Endothelial cell of hepatic sinusoid (primary cell): Measurements from ENCODE around the gene TAS1R3.
"Not testable (repeated sequence)": the region's sequence is repeated elsewhere in the genome, so short reads cannot be mapped to it uniquely, and the experiment has no call there.

Experiments used
- in situ Hi-C: cut with HindIII; loops from 2 replicates; pipeline ENCODE4 v1.10.0; 2017; ENCODE audit warnings: low sequenced_read_pairs

Gene TAS1R3

DNA sequence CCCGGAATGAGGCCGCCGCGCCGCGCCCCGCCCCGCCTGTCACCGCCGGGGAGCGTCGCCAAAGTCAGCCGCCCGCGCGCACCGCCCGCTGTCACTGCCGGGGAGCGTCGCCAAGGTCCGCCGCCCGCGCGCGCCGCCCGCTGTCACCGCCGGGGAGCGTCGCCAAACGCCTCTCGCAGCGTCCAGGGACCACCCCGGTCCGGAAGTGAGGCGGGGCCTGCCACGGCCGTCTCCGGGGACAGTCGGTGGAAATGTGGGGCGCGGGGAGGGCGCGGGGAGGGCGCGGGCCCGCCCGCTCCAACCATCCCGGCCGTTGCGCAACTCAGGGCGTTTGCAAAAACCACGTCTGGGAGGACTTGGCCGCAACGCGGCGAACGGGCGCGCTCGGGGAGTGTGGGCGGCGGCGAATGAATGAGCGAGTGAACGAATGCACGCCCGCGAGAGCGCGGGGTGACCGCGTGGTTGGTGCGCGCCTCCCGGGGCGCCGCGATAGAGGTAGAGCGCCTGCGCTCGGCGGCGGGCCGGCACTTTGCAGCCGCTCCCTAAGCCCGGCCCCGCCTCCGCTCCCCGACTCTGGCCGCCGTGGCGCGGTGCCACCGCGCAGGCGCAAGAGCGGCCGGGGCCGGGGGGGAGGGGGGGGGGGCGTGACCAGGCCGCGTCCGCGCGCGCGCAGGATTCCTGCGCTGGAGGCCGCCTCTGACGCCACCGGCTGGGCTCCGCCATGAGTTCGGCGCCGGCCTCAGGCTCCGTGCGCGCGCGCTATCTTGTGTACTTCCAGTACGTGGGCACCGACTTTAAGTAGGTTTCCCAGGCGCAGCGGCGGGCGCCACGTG, 22.9 kb upstream of the TAS1R3 start, which contains the start of the genes ACAP3 and PUSL1:
ACAP3 (minus strand) TSS at position 8 of the 833 bp plus-strand sequence. CDS start 115 bp downstream, outside the sequence.
PUSL1 (plus strand) TSS at position 675 of the 833 bp plus-strand sequence; CDS start at position 722, 47 bp downstream.
- in situ Hi-C loops: no loop called here

- in situ Hi-C loops: no loop called here
Measured at GRCh38 chr1:1308756-1309250, 22.3 kb upstream of the TAS1R3 start.

GRCh38 chr1:1309251-1310108, 21.6 kb upstream of the TAS1R3 start:
- in situ Hi-C loops: no loop called here

DNA sequence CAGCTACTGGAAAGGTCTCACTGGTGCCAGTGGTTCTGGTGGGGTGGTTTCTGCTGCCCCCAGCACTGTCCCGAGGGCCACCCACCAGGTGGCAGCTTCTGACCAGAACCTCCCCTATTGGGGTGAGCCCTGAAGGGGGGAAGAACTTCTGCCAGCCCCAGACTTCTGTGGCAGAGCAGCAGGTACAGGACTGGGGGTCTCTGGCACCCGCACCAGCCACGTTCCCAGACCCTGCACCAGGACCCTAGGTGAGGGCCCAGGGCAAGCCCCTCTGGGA, 21.0 kb upstream of the TAS1R3 start:
- in situ Hi-C loops: no loop called here

DNA sequence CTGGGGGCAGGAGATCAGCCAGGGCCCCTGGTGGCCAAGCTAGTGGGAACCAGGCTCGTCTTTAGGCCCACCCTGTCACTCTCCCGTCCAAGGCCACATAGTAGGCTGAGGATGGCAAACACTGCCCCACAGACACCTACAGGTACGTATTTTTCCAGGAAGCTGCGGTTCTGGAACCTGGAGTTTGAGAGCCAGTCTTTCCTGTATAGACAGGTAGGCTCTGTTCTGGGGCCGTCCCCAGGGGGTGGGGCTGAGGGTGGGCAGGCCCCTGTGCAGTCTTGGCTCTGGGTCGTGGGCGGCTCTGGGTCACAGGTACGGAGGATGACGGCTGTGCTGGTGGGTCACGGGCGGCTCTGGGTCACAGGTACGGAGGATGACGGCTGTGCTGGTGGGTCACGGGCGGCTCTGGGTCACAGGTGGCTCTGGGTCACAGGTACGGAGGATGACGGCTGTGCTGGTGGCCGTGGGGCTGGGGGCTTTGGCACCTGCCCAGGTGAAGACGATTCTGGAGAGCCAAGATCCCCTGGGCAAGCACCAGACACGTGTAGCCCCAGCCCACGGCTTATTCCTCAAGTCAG, 20.5 kb upstream of the TAS1R3 start:
- in situ Hi-C loops: no loop called here

DNA sequence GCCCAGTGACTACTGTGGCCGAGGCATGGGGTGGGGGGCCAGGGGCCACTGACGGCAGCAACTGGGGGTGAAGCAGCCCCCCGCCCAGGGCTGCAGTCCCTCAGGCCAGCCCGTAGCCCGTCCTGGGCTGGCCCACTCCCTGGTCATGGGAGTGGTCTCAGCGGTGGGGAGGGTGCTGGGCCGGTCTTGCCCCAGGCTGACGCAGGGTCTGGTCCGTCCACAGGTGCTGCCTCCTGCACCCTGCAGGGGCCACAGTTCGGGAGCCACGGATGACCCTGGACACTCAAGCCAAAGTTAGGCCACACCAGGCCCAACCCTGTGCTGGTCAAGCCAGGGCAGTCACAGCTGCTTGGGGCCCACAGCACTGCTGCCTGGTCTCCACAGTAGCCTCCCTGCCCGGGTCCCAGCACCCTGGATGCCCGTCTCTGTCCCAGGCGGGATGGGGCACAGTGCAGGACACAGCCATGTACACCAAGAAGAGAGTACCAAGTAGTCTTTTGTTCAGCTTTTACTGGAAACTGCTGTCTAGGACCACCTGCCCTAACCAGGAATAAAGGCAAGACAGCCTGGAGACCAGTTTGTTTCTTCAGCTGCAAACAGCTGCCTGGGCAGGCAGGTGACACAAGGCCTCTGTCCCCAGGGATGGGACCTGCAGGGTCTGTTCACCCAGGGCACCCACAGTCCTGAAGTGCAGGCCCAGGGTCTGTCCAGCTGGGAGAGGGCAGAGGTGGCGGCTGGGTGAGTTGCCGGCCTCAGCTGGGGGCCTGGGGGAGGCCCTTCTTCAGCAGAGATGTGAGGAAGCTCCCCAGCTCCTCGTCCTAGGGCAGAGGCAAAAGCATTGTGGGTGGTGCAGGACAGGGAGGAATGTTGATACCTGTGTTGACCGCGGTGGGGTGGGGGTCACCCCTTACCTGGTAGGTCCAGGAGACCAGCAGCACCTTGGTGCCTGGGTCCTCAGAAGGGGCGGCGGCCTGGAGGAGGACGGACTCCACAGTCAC, 19.7 kb upstream of the TAS1R3 start:
- in situ Hi-C loops: no loop called here

DNA sequence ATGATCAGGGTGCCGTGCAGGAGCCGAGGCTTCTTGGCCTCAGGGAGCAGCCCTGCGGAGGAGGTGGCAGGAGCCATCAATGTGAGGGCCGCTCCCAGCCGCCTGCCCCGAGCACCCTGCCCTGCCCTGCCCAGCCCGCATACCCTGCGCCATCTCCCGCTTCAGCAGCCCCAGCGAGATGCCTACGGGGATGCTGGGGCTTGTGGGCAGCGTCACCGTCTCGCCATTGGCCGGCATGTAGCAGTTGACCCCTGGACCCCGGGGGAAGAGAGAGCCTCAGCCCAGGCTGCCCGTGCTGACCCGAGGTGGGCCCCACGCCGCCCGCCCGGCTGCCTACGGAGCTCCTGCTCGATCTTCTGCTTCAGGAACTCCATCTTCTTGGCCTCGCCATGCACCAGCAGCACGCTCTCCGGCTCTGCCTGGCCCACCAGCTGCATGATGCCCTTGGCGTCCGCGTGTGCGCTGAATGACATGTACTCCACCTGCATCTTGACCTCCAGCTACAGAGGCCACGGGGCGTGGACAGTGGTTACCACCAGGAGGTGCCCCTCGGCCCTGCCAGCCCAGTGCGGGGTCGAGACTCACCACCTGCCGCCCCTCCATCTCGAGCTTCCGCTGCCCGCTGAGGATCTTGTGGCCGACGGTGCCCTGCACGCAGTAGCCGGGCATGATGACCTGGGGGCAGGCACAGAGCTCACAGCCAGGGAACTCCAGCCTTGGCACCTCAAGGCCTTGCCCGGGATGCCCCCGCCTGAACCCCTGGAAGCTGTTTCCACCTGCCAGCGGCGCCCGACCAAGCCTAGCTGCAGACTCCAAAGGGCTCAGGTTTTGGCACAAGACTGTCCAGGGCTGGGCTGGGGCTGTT, 18.4 kb upstream of the TAS1R3 start:
- in situ Hi-C loops: no loop called here

DNA sequence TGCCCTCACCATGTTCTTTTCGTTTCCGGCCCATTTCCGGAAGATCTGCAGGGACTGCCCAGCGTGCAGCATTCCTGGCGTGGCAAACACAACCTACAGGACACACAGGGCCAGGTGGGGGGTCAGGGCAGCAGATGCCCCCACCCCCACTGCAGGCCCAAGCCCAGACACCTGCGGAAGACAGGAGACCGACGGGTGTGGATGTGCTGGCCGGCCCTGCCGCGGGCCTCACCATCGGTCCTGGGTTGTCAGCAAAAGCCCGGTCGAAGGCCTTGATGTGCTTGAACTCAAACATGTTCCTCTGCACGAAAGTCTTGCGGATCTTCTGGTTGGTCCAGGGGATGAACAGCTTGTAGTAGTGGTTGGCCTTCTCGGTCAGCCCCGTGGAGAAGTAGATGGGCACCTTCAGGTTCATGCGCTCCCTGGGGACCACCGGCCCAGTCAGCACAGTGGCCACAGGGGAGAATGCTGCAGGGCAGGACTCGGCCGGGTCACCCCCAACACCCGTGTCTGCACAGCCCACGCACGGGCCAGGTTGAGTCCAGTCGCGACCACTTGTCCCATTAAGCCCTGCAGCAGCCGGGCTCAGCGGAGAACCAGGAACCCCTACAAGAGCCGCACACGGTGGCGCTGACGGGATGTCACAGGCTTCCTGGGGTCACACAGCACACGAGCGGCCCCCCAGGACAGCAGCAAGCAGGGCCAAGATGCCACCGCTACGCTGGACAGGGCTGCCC, 17.4 kb upstream of the TAS1R3 start:
- in situ Hi-C loops: no loop called here

GRCh38 chr1:1314237-1314586, 16.9 kb upstream of the TAS1R3 start:
- in situ Hi-C loops: no loop called here

DNA sequence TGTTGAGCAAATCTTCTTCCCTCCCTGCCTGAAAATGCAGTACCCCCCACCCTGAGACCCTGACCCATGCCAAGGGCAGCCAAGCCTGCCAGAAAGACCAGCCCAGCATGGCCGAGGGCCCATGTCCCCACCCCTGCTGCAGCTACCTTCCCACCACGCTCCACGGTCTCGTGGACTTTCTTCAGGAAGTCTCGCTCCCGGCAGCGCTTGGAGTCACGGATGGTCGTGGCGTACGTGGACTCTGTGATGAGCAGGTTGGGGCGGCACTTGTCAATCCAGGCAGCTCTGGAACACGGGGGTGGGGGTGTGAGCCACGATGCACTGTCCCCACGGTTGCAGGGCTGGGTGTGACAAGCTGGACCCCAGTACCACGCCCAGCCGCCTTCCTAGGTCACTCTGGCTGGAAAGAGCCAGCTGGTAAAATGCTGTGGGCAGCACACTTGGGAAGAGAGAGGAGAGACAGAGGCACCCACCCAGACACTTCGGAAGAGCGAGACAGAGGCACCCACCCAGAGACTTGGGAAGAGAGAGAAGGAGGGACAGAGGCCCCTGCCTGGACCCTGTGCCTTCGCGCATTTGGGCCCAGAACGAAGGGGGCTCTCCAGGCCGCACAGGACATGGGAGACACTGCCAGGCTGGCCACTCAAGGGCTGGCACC, 16.3 kb upstream of the TAS1R3 start:
- in situ Hi-C loops: no loop called here

DNA sequence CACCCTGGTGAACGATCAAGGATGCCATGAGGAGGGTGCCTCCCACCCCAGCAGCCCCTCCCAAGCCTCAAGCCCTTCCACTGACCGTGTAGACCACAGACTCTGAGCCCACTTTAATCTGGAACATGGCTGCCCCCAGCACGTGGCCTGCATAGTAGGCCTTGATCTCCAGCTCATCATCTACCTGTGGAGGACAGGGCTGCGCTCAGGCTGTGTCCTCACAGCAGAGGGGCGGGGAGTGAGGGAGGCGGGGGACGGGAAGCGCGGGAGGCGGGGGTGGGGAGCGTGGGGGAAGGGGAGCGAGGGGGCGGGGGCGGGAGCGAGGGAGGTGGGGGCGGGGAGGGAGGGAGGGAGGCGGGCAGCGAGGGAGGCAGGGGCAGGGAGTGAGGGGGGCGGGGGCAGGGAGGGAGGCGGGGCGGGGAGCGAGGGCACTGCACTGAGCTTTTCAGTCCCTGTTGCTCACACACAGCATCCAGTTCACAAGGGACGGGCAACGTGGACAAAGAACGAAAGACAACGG, 15.6 kb upstream of the TAS1R3 start:
- in situ Hi-C loops: no loop called here

- in situ Hi-C loops: not testable (repeated sequence)
Measured at GRCh38 chr1:1316199-1316598, 14.9 kb upstream of the TAS1R3 start.

GRCh38 chr1:1317420-1317819, 13.7 kb upstream of the TAS1R3 start:
- in situ Hi-C loops: no loop called here

GRCh38 chr1:1318131-1318652, 12.9 kb upstream of the TAS1R3 start:
- in situ Hi-C loops: no loop called here

- in situ Hi-C loops: no loop called here
Measured at GRCh38 chr1:1318777-1319645, 12.1 kb upstream of the TAS1R3 start.

GRCh38 chr1:1319646-1319941, 11.5 kb upstream of the TAS1R3 start:
- in situ Hi-C loops: no loop called here
